HEK293 (cell line): ENCODE data around the gene BACE1.

Source experiments
- CTCF ChIA-PET: fragments of 350-600 bp; formaldehyde crosslinking; extraction: SDS; loops from one replicate; lab custom pipeline; 2021; ENCODE audit warnings: antibody characterized with exemption; lab: Yijun Ruan, JAX
- POLR2A ChIA-PET: fragments of 300-600 bp; formaldehyde crosslinking; extraction: SDS; loops from one replicate; lab custom pipeline; 2020; ENCODE audit warnings: antibody characterized with exemption, inconsistent platforms; lab: Yijun Ruan, JAX
- H3K27ac ChIP-seq: fragments of 200-500 bp; sonication (Bioruptor generic); 2 replicates; pipeline ENCODE4 v1.5.1; 2014; ENCODE audit warnings: low read depth, low read length, control low read depth, inconsistent platforms; ENCODE audit errors: extremely low read depth
- H3K36me3 ChIP-seq, 2 experiments: fragments of 200-500 bp in 1 of 2; sonication (Bioruptor generic) in 1 of 2; 1 replicate in 1 of 2; 2 replicates in 1 of 2; pipeline ENCODE4 v1.5.1; 2014 to 2017; ENCODE audit warnings: inconsistent platforms in 2 of 2, low read length in 2 of 2; ENCODE audit not compliant: control insufficient read depth in 2 of 2, insufficient read depth in 1 of 2
- H3K4me1 ChIP-seq: fragments of 200-500 bp; sonication (Bioruptor generic); 2 replicates; pipeline ENCODE4 v1.5.1; 2014; ENCODE audit warnings: mild to moderate bottlenecking, low read length, inconsistent platforms; ENCODE audit not compliant: control insufficient read depth, insufficient read depth
- H3K4me3 ChIP-seq: 2 replicates; pipeline ENCODE4 v1.5.1; 2011; ENCODE audit warnings: low read depth, mild to moderate bottlenecking, control low read depth, low read length, moderate library complexity
- H3K9me3 ChIP-seq: fragments of 200-500 bp; sonication (Bioruptor generic); 2 replicates; pipeline ENCODE4 v1.5.1; 2014; ENCODE audit warnings: low read depth, low read length, inconsistent platforms; ENCODE audit not compliant: control insufficient read depth, insufficient read depth
- PRDM2 ChIP-seq: fragments of 450-650 bp; formaldehyde crosslinking; IDR thresholded peaks from 2 replicates; pipeline ENCODE4 v1.5.1; 2016; ENCODE audit warnings: missing biosample characterization, missing genetic modification characterization, borderline replicate concordance
- PRDM4 ChIP-seq: fragments of 450-650 bp; formaldehyde crosslinking; IDR thresholded peaks from 2 replicates; pipeline ENCODE4 v1.5.1; 2017; ENCODE audit warnings: missing biosample characterization, missing genetic modification characterization
- SALL2 ChIP-seq: fragments of 450-650 bp; formaldehyde crosslinking; IDR thresholded peaks from 2 replicates; pipeline ENCODE4 v1.5.0; 2017; ENCODE audit warnings: missing biosample characterization, mild to moderate bottlenecking, missing genetic modification characterization, borderline replicate concordance
- SP2 ChIP-seq: fragments of 450-650 bp; formaldehyde crosslinking; IDR thresholded peaks from 2 replicates; pipeline ENCODE4 v1.5.1; 2016; ENCODE audit warnings: missing biosample characterization, missing genetic modification characterization
- ZBTB10 ChIP-seq: fragments of 450-650 bp; formaldehyde crosslinking; IDR thresholded peaks from 2 replicates; pipeline ENCODE4 v1.5.1; 2016; ENCODE audit warnings: missing biosample characterization, missing genetic modification characterization
- ZFHX2 ChIP-seq: fragments of 450-650 bp; formaldehyde crosslinking; conservative IDR thresholded peaks from 2 replicates; pipeline ENCODE4 v1.5.1; 2016; ENCODE audit warnings: missing biosample characterization, missing genetic modification characterization
- ZNF148 ChIP-seq: fragments of 450-650 bp; formaldehyde crosslinking; IDR thresholded peaks from 2 replicates; pipeline ENCODE4 v1.5.0; 2017; ENCODE audit warnings: missing biosample characterization, missing genetic modification characterization, borderline replicate concordance
- ZNF18 ChIP-seq: fragments of 450-650 bp; formaldehyde crosslinking; IDR thresholded peaks from 2 replicates; pipeline ENCODE4 v1.5.1; 2016; ENCODE audit warnings: missing biosample characterization, missing genetic modification characterization
- ZNF24 ChIP-seq: fragments of 450-650 bp; formaldehyde crosslinking; IDR thresholded peaks from 2 replicates; pipeline ENCODE4 v1.5.1; 2016; ENCODE audit warnings: missing biosample characterization, missing genetic modification characterization
- ZNF350 ChIP-seq: fragments of 450-650 bp; formaldehyde crosslinking; IDR thresholded peaks from 2 replicates; pipeline ENCODE4 v1.5.0; 2017; ENCODE audit warnings: missing biosample characterization, mild to moderate bottlenecking, missing genetic modification characterization
- ZNF548 ChIP-seq: fragments of 450-650 bp; formaldehyde crosslinking; IDR thresholded peaks from 2 replicates; pipeline ENCODE4 v1.5.1; 2016; ENCODE audit warnings: missing biosample characterization, missing genetic modification characterization
- ZNF585B ChIP-seq: fragments of 450-650 bp; formaldehyde crosslinking; IDR thresholded peaks from 2 replicates; pipeline ENCODE4 v1.5.1; 2016; ENCODE audit warnings: missing biosample characterization, missing genetic modification characterization
- ZNF639 ChIP-seq: fragments of 450-650 bp; formaldehyde crosslinking; IDR thresholded peaks from 2 replicates; pipeline ENCODE4 v1.5.1; 2016; ENCODE audit warnings: missing biosample characterization, missing genetic modification characterization
- ZNF777 ChIP-seq: fragments of 450-650 bp; formaldehyde crosslinking; IDR thresholded peaks from 2 replicates; pipeline ENCODE4 v1.5.1; 2017; ENCODE audit warnings: missing biosample characterization, missing genetic modification characterization, borderline replicate concordance
- ZNF830 ChIP-seq: fragments of 450-650 bp; IDR thresholded peaks from 2 replicates; pipeline ENCODE4 v1.5.0; 2018; ENCODE audit warnings: missing biosample characterization, missing genetic modification characterization, low read depth, mild to moderate bottlenecking, moderate library complexity

Gene BACE1

GRCh38 chr11:117299351-117300282, 16.4 kb downstream of the BACE1 start:
- H3K9me3 ChIP-seq: no peaks in the 10 kb centered on the region
- ChIA-PET CTCF (no interaction called here), POLR2A (no interaction called here)
- peaks cover 0 to 13% of the 10 kb centered on the region in 2 experiments; a peak in 1 of 3 replicates for H3K36me3 ChIP-seq
- no peak for TF ChIP-seq ZNF777 (tag by site-specific recombination)
- no peak for TF ChIP-seq ZNF18 (tag by site-specific recombination)
- TF ChIP-seq ZNF639: no peak
- TF ChIP-seq ZBTB10: no peak
- TF ChIP-seq ZFHX2: no peak
- no peak for TF ChIP-seq PRDM2 (tag by site-specific recombination)
- no peak for TF ChIP-seq SP2
- TF ChIP-seq ZNF24: no peak
- no peak for TF ChIP-seq ZNF350
- no peak for TF ChIP-seq ZNF548 (tag by site-specific recombination)
- no peak for TF ChIP-seq ZNF830 (tag by site-specific recombination)
- TF ChIP-seq PRDM4: no peak
- TF ChIP-seq ZNF585B (tag by site-specific recombination): no peak
- no peak for TF ChIP-seq SALL2 (tag by site-specific recombination)
- TF ChIP-seq ZNF148 (tag by site-specific recombination): no peak
- H3K4me1 ChIP-seq: no peaks in the 10 kb centered on the region
- no peak overlapping the region for H3K27ac ChIP-seq
- no peak overlapping the region for H3K4me3 ChIP-seq
